DOHH2 (cell line): ENCODE measurements around the gene LRRC58.

ENCODE experiments used
- CTCF ChIP-seq: fragments of 200-600 bp; sonication (generic); IDR thresholded peaks from one replicate; pipeline ENCODE4 v1.5.1; 2014; ENCODE audit warnings: antibody characterized with exemption, mild to moderate bottlenecking, low read depth, low read length; ENCODE audit not compliant: poor library complexity, severe bottlenecking
- EZH2phosphoT487 ChIP-seq: fragments of 200-600 bp; sonication (generic); IDR thresholded peaks from 2 replicates; pipeline ENCODE4 v1.6.1; 2017; ENCODE audit warnings: borderline replicate concordance, mild to moderate bottlenecking, antibody characterized with exemption, low read length, moderate library complexity, mixed read lengths

DNA sequence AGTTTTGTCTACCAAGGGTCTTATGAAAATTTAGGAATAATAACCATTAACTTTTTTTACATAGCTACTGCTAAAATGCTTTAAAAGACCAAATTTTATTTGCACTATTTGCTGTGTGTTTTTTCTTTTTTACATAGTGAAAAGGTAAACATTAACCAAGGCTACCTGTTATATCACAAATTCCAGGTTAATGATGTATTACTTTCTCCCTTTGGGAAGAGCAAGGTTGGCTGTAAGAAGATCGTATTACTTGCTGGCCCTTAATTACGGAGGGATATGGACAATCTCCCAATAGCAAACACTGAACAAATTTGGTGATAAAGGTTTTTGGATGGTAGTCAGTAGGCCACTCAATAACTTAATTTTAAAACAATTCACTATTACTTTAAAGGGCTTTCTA, 22.4 kb downstream of the LRRC58 start:
- TF ChIP-seq CTCF (no peak), EZH2phosphoT487 (no peak)
